ENCODE measurements around the gene CSNK1D. TPM values are rescaled to one million over a fixed set of nuclear protein-coding genes. Genes with fewer than 3 reads are reported as not detected.

The CSNK1D gene
- total RNA-seq, 1 donor from 2014 or later, result 54.1 TPM

GRCh38 chr17:82216301-82217119 lies 57.0 kb downstream of the CSNK1D start:
- no peak for TF ChIP-seq CTCF (conservative IDR thresholded peaks at IDR 0.05; ENCODE audit: low read depth, low read length)
- no peak overlapping the region for H3K4me3 ChIP-seq (ENCODE audit: low read depth, low read length)
- no peak for DNase-seq (ENCODE audit: low read depth)

- no peak for TF ChIP-seq CTCF (conservative IDR thresholded peaks at IDR 0.05; ENCODE audit: low read depth, low read length)
- no peak for DNase-seq (ENCODE audit: low read depth)
Measured at GRCh38 chr17:82215972-82216300, 57.6 kb downstream of the CSNK1D start.

GRCh38 chr17:82215095-82215971 lies 58.2 kb downstream of the CSNK1D start:
- no peak overlapping the region for H3K4me3 ChIP-seq (ENCODE audit: low read depth, low read length)
- DNase-seq (ENCODE audit: low read depth), result no peak
- TF ChIP-seq CTCF (conservative IDR thresholded peaks at IDR 0.05; ENCODE audit: low read depth, low read length), result no peak

More at GRCh38 chr17:82215972-82216300, 57.6 kb downstream of the CSNK1D start:
- no peak overlapping the region for H3K4me3 ChIP-seq (ENCODE audit: low read depth, low read length)

GRCh38 chr17:82214012-82214628 lies 59.4 kb downstream of the CSNK1D start:
- TF ChIP-seq CTCF (conservative IDR thresholded peaks at IDR 0.05; ENCODE audit: low read depth, low read length), result no peak

GRCh38 chr17:82213251-82214011 lies 60.1 kb downstream of the CSNK1D start:
- peak overlapping the region; percentile 84 for H3K4me3 ChIP-seq (ENCODE audit: low read depth, low read length)
- TF ChIP-seq CTCF (conservative IDR thresholded peaks at IDR 0.05; ENCODE audit: low read depth, low read length), result no peak
- peak; percentile 25 for DNase-seq (ENCODE audit: low read depth)

More at GRCh38 chr17:82214012-82214628, 59.4 kb downstream of the CSNK1D start:
- DNase-seq (ENCODE audit: low read depth), result no peak
- no peak overlapping the region for H3K4me3 ChIP-seq (ENCODE audit: low read depth, low read length)
